Keratinocyte (primary cell): Measurements from ENCODE around the gene DDX54. TPM values are rescaled to one million over a fixed set of nuclear protein-coding genes. Genes with fewer than 3 reads are reported as not detected.
A peak's percentile ranks its signal among the peaks of the same experiment; 100 is the strongest.

Source experiments
- DNase-seq: peaks from one replicate; pipeline ENCODE4 v3.0.0-alpha.2; 2011; ENCODE audit warnings: low read depth, missing footprints, low spot score
- FAIRE-seq: peaks from 2 replicates; lab custom pipeline; 2011; peaks lifted over from hg19 to GRCh38; lab: Jason Lieb, UNC
- H2AFZ ChIP-seq: 2 replicates; pipeline ENCODE4 v1.6.0; 2012; ENCODE audit warnings: low read length, control low read depth, inconsistent platforms; ENCODE audit not compliant: control insufficient read depth
- H3K27ac ChIP-seq: 2 replicates; pipeline ENCODE4 v1.5.1; 2011; ENCODE audit warnings: low read length; ENCODE audit not compliant: control insufficient read depth, insufficient read depth
- H3K27me3 ChIP-seq: 3 replicates; pipeline ENCODE4 v1.6.0; 2011; ENCODE audit warnings: low read length; ENCODE audit not compliant: control insufficient read depth, insufficient read depth; ENCODE audit errors: extremely low read depth
- H3K36me3 ChIP-seq, 2 experiments: 2 replicates in 1 of 2; 3 replicates in 1 of 2; pipeline ENCODE4 v1.5.1; 2011; ENCODE audit warnings: low read length in 2 of 2, mild to moderate bottlenecking in 1 of 2; ENCODE audit not compliant: control insufficient read depth in 2 of 2, insufficient read depth in 2 of 2; ENCODE audit errors: extremely low read depth in 1 of 2
- H3K4me1 ChIP-seq: 3 replicates; pipeline ENCODE4 v1.5.1; 2011; ENCODE audit warnings: low read length; ENCODE audit not compliant: control insufficient read depth, insufficient read depth; ENCODE audit errors: extremely low read depth
- H3K4me2 ChIP-seq: 3 replicates; pipeline ENCODE4 v1.6.0; 2011; ENCODE audit warnings: low read depth, low read length; ENCODE audit not compliant: control insufficient read depth, insufficient read depth; ENCODE audit errors: extremely low read depth
- H3K4me3 ChIP-seq, 3 experiments: fragments of 200-600 bp in 1 of 3; sonication (generic) in 1 of 3; 2 replicates in 2 of 3; 3 replicates in 1 of 3; pipeline ENCODE4 v1.5.1; 2011 to 2016; ENCODE audit warnings: low read length in 3 of 3, mild to moderate bottlenecking in 3 of 3, control low read depth in 2 of 3, inconsistent platforms in 1 of 3, low read depth in 1 of 3, mixed read lengths in 1 of 3, mixed run types in 1 of 3, moderate library complexity in 1 of 3; ENCODE audit not compliant: control insufficient read depth in 2 of 3, insufficient read depth in 2 of 3; ENCODE audit errors: extremely low read depth in 1 of 3
- H3K79me2 ChIP-seq: 2 replicates; pipeline ENCODE4 v1.6.0; 2012; ENCODE audit warnings: low read length; ENCODE audit not compliant: control insufficient read depth, insufficient read depth
- H3K9ac ChIP-seq: 3 replicates; pipeline ENCODE4 v1.6.0; 2011; ENCODE audit warnings: low read length; ENCODE audit not compliant: control insufficient read depth, insufficient read depth; ENCODE audit errors: extremely low read depth
- H3K9me1 ChIP-seq: 3 replicates; pipeline ENCODE4 v1.6.0; 2011; ENCODE audit warnings: low read length; ENCODE audit not compliant: control insufficient read depth, insufficient read depth; ENCODE audit errors: extremely low read depth
- H3K9me3 ChIP-seq: 2 replicates; pipeline ENCODE4 v1.5.1; 2012; ENCODE audit warnings: low read depth, low read length; ENCODE audit not compliant: control insufficient read depth
- H4K20me1 ChIP-seq: 3 replicates; pipeline ENCODE4 v1.6.0; 2011; ENCODE audit warnings: low read length; ENCODE audit not compliant: control insufficient read depth, insufficient read depth; ENCODE audit errors: extremely low read depth
- EZH2 ChIP-seq: IDR thresholded peaks from one replicate; pipeline ENCODE4 v1.6.1; 2012; ENCODE audit warnings: inconsistent platforms, mild to moderate bottlenecking, low read length, moderate library complexity
- dilution Hi-C: fragments of 300-500 bp; cut with MboI; formaldehyde crosslinking; loops from one replicate; pipeline ENCODE4 v1.7.0; 2020; ENCODE audit warnings: low sequenced_read_pairs; ENCODE audit not compliant: extremely low pct_ligation_motif_present
- polyA plus RNA-seq, 5 experiments: library from polyadenylated mRNA; depleted of rRNA in 3 of 5; stranded (reverse) in 3 of 5; stranded (forward) in 1 of 5; unstranded in 1 of 5; fragments of >200 nt; gene quantifications; 1 replicate in 1 of 5; 2 replicates in 3 of 5; 3 replicates in 1 of 5; pipeline versions ENCODE4 v1.2.1 to v1.2.3, GENCODE V29; 2011 to 2012; ENCODE audit warnings: missing spikeins in 2 of 5, low read depth in 1 of 5, low replicate concordance in 1 of 5
- TF ChIP-seq, protein P1 (sequence below), 3 experiments: IDR thresholded peaks in 1 of 3; conservative IDR thresholded peaks in 1 of 3; optimal IDR thresholded peaks in 1 of 3; 2 replicates in 2 of 3; 3 replicates in 1 of 3; pipeline versions ENCODE3 to v1.5.1; 2011; ENCODE audit warnings: low read length in 3 of 3, mild to moderate bottlenecking in 3 of 3, moderate library complexity in 2 of 3, control low read depth in 1 of 3, inconsistent platforms in 1 of 3; ENCODE audit not compliant: insufficient read depth in 2 of 3; ENCODE audit errors: extremely low read depth in 1 of 3

The DDX54 gene
- polyA plus RNA-seq, 1 donor (not counting 4 experiments of a cell fraction or from before 2014, with no cell fraction given) = 44.6 TPM

DNA sequence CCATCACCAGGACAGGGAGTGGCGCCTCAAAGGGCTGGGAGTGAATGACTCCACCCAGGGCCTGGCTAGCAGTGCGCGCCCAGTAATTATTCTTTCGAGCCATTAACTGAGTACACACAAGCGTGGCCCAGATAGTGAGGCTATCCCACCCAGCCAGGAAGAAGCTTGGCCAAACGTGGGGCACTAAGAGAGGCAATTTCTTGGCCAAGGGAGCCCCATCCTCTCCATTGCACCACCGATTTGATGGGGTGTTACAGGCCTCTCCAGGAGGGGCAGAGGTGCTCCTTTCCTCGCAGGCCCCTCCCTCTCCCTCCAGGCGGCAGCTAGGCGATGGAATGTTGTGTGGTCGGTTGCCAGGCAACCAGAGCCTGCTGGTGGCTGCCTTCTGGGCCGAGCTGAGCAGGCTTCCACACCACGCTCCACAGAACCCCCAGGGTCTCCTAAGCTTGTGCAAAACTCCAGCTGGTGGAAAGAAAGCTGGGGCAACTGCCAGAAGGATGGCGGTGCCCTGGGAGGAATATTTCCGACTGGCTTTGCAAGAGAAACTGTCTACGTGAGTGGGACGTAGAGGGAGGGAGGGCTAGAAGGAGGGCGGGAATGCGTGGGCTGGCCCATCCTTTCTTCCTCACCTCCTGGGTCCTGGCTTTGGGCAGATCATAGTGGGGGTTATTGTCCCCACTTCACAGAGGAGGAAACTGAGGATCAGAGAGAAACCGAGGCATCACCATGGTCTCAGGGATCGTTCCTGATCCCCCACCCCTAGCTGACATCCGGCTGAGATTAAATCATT is 35.7 kb downstream of the DDX54 start, which contains the start of gene CFAP73:
CFAP73 (plus strand) TSS at position 364 of the 790 bp plus-strand sequence; CDS start at position 498, 134 bp downstream.
- H3K9me1 ChIP-seq = no peaks in the 10 kb centered on the region
- H3K4me2 ChIP-seq = peak within 1 kb of the TSS; percentile 29
- peaks cover 12% of the 10 kb centered on the region for H3K27me3 ChIP-seq
- no peak within 1 kb of the TSS for H2AFZ ChIP-seq
- no peak within 1 kb of the TSS for H3K9ac ChIP-seq
- TF ChIP-seq, protein P1, sequence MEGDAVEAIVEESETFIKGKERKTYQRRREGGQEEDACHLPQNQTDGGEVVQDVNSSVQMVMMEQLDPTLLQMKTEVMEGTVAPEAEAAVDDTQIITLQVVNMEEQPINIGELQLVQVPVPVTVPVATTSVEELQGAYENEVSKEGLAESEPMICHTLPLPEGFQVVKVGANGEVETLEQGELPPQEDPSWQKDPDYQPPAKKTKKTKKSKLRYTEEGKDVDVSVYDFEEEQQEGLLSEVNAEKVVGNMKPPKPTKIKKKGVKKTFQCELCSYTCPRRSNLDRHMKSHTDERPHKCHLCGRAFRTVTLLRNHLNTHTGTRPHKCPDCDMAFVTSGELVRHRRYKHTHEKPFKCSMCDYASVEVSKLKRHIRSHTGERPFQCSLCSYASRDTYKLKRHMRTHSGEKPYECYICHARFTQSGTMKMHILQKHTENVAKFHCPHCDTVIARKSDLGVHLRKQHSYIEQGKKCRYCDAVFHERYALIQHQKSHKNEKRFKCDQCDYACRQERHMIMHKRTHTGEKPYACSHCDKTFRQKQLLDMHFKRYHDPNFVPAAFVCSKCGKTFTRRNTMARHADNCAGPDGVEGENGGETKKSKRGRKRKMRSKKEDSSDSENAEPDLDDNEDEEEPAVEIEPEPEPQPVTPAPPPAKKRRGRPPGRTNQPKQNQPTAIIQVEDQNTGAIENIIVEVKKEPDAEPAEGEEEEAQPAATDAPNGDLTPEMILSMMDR (optimal IDR thresholded peaks at IDR 0.05 in 1 of 3, IDR thresholded peaks at IDR 0.05 in 1 of 3, conservative IDR thresholded peaks at IDR 0.05 in 1 of 3; ENCODE audit: extremely low read depth in 1 of 3, insufficient read depth in 2 of 3, low read length in 3 of 3) = peak in 1 of 3 experiments; percentile 16
- TF ChIP-seq EZH2 = no peak
- H3K79me2 ChIP-seq = no peaks in the 10 kb centered on the region
- no peaks in the 10 kb centered on the region for H4K20me1 ChIP-seq
- FAIRE-seq (peak; percentile 82), DNase-seq (no peak)
- dilution Hi-C loops = loop anchor here (25.0 kb wide), 1 partner anchor 87 kb away; the partner anchor contains the start of gene DTX1
- H3K4me3 ChIP-seq = no peak within 1 kb of the TSS
- no peak within 1 kb of the TSS for H3K27ac ChIP-seq
- H3K9me3 ChIP-seq = no peaks in the 10 kb centered on the region
- no peaks in the 10 kb centered on the region for H3K36me3 ChIP-seq
- H3K4me1 ChIP-seq = peaks cover 16% of the 10 kb centered on the region

DNA sequence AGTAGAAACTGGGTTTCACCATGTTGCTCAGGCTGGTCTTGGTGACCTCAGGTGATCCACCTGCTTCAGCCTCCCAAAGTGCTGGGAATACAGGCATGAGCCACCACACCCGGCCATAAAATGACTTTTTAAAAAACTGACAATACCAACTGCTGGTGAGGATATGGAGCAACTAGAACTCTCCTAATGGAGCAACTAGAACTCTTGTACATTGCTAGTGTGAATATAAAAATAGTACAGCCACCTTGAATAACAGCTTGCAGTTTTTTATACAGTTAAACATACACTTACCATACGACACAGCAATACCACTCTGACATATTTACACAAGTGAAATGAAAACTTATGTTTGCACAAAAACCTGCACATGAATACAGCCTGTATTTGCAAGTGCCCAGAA is 38.3 kb downstream of the DDX54 start:
- Histone ChIP-seq H3K9me1 (no peaks in the 10 kb centered on the region), H4K20me1 (no peaks in the 10 kb centered on the region), H3K79me2 (no peaks in the 10 kb centered on the region), H3K27ac (no peak overlapping the region), H3K27me3 (no peaks in the 10 kb centered on the region), H3K9ac (no peak overlapping the region), H2AFZ (no peak overlapping the region), H3K4me3 (no peak overlapping the region), H3K4me2 (no peak overlapping the region), H3K36me3 (no peaks in the 10 kb centered on the region), H3K9me3 (no peaks in the 10 kb centered on the region), H3K4me1 (peaks cover 10% of the 10 kb centered on the region)
- FAIRE-seq = no peak
- TF ChIP-seq, protein P1 (optimal IDR thresholded peaks at IDR 0.05 in 1 of 3, IDR thresholded peaks at IDR 0.05 in 1 of 3, conservative IDR thresholded peaks at IDR 0.05 in 1 of 3; ENCODE audit: extremely low read depth in 1 of 3, insufficient read depth in 2 of 3, low read length in 3 of 3) = no peak
- TF ChIP-seq EZH2 = no peak
- DNase-seq = no peak
- dilution Hi-C loops = no loop called here
